ENCODE results near the gene PIP5K1B. TPM values are rescaled to one million over a fixed set of nuclear protein-coding genes. Genes with fewer than 3 reads are reported as not detected.

The PIP5K1B gene
- total RNA-seq, 1 experiment from 2014 or later: not detected

DNA sequence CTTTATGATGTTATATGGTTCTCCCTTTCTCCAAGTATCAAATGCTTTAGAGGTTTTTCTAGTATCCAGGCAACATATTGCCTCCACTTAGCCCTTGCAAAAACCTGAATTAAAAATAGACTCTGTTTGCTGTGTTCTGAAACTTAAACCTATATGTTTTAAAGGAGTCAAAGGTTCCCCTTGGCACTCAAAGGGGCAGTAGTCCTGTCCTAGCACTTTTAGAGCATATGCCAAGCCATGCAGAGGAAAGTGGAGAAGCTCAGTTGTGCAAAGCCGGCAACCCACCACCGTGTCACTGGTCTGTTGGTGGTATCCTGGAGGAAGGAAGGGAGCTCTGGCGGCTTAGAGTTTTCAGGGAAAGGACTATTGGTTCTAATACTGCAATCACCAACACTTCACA is 154.3 kb downstream of the PIP5K1B start:
- DNase-seq (ENCODE audit: low spot score): no peak

DNA sequence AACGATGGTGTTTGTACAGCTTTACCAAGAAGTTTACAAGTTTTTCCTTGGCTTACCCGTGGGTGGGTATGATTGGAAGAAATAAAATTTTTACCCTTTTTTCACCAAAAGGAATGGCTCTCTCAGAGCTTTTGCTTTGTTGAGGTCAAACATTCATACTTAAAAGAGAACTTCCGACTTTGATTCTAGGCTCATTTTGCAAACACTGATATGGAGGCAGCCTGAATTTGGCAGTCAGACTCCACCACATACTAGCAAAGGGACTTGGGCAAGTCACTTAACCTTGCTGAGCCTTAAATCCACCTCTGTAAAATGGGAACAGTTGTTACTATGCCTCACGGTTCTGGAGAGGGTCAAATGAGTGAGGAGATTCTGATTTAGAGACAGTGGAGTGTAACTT is 155.4 kb downstream of the PIP5K1B start:
- DNase-seq (ENCODE audit: low spot score): no peak

DNA sequence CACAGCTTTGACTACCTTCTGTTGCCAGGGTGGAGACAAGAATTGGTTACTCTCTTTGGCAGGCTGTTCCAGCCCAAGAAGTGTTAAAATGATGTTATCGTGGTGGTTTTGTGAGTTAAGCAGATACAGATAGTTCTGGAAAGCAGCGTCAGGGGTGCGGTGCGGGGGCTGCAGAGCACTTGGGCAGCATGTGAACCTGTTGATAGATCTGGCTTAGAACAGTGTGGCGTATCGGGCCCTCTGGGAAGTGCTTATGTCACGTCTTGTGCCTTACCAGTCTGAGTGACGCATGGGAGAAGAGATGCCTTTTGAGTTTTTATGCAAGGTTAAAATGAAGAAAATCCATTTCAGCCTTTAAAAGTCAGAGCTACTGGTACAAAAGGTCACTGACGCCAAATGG is 156.4 kb downstream of the PIP5K1B start:
- DNase-seq (ENCODE audit: low spot score): no peak

DNA sequence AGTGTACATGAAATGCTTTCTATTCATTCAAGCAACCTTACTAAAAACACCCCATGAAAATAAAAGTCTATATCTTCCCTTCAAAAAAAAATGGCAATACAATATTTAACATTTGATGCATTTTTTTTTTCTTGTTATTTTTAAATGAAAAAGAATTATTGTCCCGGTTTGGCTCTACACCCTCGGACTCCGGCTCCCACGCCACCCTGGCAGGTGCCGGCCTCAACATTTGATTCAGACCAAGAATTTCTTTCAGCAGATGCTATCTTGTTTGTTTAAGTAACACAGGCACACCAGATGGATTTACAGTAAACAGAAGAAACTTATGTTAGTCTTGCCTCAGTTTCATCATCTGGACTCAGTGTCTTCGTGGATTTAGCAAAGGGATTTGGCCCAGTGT is 162.0 kb downstream of the PIP5K1B start:
- DNase-seq (ENCODE audit: low spot score): no peak

DNA sequence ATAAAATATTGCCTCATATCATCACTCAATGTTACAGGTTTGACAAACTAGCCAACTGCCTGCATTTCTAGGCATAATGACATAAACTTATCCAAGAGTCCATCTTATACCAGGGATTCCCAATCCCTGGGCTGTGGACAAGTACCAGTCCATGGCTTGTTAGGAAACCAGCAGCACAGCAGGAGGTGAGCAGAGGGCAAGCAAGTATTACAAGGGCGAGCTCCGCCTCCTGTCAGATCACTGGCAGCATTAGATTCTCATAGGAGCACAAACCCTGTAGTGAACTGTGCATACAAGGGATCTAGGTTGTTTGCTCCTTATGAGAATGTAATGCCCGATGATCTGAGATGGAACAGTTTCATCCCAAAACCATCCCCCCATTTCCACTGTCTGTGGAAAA is 164.0 kb downstream of the PIP5K1B start:
- DNase-seq (ENCODE audit: low spot score): no peak

DNA sequence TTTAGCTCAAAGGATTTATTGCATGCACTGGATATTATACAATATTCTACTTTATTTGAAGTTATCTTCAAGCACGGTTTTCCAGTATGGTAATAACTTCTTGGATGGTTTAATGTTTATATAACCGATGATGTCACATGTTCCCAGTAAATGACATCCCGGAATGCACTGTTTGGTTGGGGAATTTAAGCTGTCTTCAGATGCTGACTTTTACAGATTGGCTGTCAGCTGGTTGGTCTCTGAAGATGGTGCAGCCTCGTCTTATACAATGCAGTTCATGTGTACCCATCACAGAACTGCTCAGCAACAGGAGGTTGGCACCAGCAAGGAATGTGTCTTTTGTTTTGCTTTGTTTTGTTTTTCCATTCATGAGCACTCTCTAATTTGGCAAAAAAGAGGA is 165.0 kb downstream of the PIP5K1B start:
- DNase-seq (ENCODE audit: low spot score): no peak

DNA sequence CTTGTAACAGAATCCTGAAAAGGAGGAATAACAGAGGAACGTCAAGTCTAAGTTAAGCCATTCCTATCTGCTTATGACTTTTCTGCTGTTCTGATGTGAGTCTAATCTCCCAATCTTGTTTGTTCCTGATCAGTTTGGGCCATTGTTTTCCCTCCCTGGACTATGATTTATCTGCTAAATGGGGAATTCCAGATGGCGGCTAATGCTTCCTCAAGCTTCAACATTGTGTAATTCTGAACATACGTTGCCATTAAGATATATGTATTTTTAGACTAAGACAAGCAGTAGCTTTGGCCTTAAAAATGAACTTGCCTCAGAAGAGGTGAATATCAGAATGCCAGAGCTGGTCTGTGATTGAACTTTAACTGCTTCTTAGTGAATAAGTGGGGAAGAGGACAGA is 166.2 kb downstream of the PIP5K1B start:
- DNase-seq (ENCODE audit: low spot score): no peak

DNA sequence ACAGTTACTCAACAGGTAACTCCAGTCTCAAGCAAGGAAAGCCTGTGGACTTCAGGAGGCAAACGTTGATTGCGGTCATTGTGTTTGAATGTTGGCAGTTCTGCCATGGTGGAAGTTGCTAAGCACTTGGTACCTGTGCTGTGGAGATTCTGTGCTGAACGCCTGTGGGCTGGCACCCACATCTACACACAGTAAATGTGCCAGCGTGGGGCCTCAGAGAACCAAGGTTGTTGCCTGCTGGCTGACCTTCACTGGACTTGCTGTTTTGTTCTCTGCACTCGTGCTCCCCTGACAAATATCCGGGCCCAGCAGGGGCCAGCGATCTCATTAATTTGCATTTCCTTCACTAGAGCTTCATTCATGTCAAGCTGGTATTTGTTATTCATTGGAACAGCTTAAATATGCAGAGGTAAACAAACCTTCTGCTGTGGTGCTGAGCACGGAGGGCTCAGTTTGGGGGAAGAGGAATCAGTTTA is 167.0 kb downstream of the PIP5K1B start:
- DNase-seq (ENCODE audit: low spot score): no peak

DNA sequence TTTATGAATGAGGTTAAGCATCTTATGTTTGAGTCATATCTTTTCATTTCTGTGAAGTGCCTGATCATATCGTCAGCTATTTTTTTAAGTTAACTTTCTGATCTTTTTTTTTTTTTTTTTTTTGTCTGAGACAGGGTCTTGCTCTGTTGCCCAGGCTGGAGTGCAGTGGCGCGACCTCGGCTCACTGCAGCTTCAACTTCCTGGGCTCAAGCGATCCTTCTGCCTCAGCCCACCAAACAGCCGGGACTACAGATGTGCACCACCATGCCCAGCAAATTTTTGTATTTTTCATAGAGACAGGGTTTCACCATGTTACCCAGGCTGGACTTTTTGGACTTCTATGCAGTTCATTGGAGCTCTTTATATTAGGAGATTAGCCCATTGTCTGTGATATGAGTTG is 168.1 kb downstream of the PIP5K1B start:
- no peak for DNase-seq (ENCODE audit: low spot score)

DNA sequence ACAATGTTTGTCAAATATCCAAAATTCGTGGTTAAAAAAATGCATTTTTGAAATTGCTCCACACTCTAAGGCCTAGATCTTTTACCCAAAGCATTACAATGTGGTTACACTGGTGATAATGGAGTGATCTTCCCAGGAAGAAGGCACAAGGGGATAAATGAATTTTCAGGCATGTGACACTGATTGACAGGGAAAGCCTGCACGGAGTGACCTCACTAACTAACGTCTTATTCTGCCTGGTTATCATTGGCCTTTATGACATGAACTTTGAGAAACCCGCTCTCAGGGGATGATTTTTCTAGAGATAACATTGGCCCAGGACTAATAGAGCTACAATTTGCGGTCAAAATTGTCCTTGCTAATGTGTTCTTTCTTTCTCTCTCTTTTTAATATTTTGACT is 171.2 kb downstream of the PIP5K1B start:
- no peak for DNase-seq (ENCODE audit: low spot score)

DNA sequence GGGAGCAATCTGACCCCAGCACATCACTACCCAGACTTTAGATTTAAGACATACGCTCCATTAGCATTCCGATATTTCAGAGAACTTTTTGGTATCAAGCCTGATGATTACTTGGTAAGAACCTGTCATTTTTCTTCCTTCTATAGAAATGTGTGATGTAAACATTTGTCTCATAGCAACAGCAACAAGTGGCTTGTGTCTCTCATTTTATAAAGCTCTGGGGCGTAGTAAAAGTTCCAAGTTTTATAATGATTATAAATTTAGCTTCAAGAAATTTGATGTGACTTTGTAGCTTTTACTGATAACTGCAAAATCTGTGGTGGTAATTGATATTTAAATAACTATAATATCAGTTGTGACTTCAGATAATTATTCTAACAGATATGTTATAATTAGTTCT is 171.6 kb downstream of the PIP5K1B start:
- no peak for DNase-seq (ENCODE audit: low spot score)

DNA sequence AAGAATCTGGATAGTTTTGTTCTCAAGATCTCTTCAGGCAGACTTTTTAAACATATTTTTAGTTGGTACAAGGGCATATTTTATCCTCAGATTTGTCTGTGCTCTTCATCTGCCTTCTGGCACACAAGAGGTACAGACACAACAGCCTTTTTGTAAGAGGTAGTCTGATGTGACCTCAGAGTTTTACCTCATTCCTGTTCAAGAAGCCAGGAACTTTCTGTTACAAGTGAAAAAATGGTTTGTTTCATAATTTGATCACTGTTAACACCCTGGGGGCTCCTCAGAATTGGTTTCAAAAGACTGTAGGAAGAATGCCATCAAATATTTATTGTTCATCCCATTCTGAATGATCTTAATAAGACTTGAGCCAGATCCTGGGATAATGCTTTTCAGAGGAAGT is 172.2 kb downstream of the PIP5K1B start:
- DNase-seq (ENCODE audit: low spot score): no peak

DNA sequence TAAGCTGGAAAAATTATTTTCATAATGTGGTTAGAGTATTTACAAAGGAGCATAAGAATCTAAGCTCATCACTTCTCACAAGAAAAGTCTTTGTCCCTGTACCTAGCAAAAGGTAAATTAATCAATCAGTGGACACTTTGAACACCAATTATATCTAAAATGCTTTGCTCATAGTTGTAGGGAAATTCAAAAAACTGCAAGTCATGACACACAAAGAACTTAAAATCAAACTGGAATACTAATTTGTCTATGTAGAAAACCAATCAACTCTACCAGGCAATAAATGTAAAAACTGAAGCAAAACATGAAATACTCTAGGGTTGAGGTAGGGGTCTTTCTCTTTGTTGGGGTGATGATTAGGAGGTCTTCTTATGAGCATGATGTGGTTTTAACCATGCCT is 173.4 kb downstream of the PIP5K1B start:
- DNase-seq (ENCODE audit: low spot score): no peak

DNA sequence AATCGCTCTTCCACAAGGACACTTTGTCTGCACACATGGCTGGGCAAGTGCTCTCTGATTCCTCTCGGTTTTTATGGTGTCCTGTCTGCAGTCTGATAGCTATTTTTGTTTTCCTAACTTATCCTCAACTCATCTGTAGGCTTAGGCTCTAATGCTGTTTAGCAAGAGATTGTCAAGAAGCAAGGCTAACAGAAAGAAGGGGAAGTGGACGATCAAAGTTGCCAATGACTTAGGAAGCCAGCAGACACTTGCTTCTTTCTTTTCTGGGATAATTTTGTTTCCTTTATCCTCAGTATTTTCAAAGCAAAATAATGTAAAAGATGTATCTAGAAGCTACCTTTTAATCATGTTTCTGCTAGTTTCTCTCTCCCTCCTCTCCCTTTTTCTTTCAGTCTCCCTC is 178.2 kb downstream of the PIP5K1B start:
- no peak for DNase-seq (ENCODE audit: low spot score)

DNA sequence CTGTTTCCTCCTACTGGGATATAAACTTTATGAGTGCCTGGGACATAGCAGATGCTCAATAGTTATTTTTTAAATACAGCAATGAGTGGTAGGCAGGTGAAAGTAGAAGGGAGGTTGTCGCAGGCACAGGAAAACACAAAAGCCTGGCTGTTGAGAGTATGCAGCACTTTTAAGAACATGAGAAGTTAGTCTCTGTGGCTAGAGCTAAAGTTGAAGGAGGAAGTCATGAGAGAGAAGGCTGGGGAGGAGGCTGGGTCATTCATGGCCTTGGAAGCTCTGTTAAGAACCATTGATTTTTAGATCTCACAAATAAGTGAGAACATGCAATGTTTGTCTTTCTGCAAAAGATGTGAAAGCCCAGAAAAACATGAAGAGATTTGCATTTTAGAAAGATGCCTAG is 182.2 kb downstream of the PIP5K1B start:
- no peak for DNase-seq (ENCODE audit: low spot score)

DNA sequence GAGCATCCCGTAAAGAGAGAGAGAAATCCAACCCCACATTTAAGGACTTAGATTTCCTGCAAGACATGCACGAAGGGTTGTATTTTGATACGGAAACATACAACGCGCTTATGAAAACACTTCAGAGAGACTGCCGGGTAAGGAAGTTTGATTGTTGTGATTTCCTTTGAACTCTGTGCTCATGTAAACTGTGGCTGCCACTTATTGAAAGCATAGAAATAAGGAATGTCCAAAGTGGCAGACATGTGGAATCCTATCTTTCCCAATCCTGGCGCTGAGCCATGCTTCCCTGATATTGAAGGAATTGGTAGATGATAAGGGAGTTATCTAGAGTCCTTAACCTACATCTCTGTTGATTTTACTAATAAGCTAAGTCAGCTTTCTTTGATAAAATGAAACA is 189.5 kb downstream of the PIP5K1B start:
- DNase-seq (ENCODE audit: low spot score): no peak

DNA sequence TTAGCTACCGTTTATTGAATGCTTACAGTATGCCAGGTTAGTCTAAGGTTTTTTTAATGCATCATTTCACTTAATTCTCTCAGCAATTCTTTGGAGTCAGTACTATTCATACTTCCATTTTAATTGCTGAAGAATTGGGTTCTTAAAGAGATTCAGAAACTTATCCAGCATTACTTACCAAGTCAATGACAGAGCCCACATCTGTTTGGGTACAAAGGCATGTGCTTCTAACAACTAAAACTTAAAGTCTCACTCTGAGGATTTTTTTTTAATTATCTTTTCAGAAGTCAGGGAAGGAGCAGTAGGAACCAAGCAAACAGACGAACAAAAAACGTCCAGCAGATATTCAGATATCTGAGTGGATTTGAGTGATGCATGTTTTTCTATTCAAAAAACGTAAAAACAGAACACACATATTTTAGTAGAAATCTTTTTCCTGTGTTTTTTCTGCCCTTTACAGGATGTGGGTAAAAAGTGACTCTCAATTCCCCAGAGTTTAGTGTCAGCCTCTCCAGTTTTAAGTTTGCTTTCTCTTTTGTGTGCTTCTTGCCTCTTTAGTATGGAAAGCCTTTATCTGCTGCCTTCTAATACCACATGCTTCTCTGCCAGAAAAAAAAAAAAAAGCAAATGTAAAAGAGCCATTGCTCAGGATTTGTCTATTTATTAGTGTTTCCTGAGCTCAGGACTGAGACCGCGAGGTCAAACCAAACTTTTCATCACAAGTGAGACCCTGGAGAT is 190.9 kb downstream of the PIP5K1B start:
- DNase-seq (ENCODE audit: low spot score): no peak

DNA sequence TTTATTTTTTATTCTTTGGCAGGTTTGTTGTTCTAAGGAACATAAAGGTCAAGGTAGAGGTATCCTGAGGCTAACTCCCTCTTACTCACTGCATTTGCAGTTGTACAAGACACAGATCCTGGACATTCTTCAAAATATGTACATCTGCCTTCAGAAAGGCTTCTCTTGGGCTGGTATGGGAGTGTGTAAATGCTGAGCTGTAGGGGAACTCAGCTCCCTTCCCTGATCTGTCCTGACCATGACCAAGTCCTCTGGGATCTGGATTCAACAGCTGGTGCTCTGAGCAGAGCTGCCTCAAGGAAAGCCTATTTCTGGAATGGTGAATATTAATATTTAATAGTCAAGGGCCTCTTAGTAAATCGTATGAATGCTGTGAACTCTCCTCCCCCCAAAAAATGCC is 191.4 kb downstream of the PIP5K1B start:
- no peak for DNase-seq (ENCODE audit: low spot score)

DNA sequence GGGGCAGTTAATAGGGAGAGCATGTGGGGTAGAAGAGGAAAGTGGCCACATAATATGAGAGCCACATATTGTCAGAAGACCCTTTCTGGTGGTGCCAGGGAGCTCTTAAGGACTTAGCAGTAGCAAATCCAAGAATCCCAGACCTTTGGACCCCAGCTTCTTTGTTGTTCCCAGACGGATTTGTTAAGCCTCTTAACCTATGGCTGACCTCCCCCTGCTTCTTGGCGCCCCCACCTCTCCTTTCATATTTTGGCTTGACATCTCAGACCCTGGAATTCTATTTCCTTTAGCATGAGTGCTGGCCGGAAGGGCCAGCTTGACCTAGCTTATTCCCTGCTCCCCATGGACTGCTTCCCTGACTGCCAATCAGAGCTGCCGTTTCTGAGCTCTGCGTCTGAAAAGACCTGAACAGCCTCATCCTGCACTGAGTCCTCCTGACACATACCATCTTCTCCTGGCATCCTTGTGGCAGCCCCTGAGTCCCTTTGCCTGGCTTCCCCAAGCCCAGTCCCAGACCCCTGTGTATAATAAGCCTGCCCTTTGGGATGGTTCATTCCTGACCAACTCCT is 192.6 kb downstream of the PIP5K1B start:
- no peak for DNase-seq (ENCODE audit: low spot score)

DNA sequence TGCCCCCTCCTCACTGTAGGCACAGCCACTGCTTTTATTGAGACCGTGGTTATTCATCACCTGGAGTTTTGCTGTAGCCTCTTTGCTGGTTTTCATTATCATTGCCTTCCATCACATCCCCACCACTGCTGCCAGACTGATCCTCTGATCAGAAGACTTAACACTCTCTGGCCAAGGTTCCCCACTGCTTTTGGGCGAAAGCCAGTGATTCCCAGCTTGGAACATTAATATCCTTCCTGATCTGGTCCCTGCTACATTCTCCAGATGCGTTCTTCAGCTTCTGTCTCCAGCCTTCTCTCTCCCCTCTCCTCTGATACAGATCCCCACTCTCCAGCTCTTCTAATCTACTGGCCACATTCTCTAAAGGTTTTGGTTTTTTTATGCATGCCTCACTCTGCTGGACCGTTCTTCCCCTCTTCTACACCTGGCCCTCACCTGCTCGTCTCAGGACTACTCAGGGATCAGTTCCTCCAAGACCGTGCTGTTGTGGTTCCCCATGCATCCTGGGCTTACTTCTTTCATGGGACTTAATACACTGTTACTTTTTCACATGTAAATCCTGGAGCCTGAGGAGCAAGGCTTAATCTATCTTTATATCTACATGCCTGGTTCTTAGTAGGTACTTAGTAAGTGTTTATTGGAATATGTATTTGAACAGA is 193.9 kb downstream of the PIP5K1B start:
- no peak for DNase-seq (ENCODE audit: low spot score)

DNA sequence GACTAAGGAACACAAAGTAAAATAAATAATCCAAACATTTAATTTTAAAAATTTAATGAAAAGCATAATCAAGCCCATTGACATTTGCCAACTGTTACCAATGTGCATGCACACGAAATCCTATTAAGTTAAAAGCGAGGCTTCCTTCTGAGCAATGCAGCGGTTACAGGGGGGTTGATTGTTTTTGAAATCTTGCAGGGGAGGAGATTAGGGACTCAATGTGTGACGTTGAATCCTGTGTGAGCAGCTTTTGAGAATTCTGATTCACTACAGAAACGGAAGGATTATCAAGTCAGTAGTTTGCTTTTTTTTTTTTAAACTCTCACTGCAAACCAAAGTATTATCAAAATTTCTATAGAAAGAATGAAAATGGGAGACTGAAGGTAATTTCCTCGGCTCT is 199.4 kb downstream of the PIP5K1B start:
- DNase-seq (ENCODE audit: low spot score): no peak

DNA sequence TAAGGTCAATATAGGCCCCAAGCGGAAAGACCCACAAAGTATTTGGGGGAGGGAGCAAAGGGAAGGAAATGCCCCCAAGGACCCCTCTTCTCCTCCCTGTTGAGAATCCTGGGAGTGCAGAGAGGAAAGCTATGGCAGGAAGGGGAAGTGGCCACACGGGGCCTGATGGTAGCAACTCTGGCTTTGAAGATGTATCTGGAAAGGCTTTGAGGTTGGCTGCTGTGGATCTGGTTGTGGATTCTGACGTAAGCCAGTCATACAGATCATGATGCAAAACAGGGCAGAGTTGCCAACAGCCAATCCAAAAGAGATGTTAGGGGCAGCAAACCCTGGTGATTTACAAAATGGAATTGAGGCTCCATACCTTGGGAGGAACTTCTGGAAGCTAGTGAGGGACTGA is 200.1 kb downstream of the PIP5K1B start:
- DNase-seq (ENCODE audit: low spot score): no peak

DNA sequence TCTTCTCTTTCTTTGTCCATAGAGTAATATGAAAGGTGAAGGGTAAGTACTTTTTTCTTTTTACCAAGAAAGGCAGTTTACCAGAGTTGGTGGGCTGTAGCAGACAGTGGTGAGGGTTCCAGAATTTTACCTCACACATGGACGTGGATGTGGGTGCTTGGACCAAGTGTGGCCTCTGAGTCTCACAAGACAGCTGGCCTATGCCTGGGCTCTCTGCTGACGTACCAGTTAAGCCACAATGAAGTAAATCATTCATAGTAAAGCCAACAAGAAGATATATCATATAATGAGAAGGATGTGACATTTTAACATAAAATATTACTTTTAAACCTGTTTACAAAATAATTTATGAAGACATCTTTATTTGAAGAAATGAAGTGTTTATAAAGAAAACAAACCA is 202.9 kb downstream of the PIP5K1B start:
- DNase-seq (ENCODE audit: low spot score): no peak
